Measurements from ENCODE around the gene ACOT9. TPM values are rescaled to one million over a fixed set of nuclear protein-coding genes. Genes with fewer than 3 reads are reported as not detected.
A peak's percentile ranks its signal among the peaks of the same experiment; 100 is the strongest.
"Not testable (repeated sequence)": the region's sequence is repeated elsewhere in the genome, so short reads cannot be mapped to it uniquely, and the experiment has no call there.

The ACOT9 gene
- 44.6 and 48.1 TPM in 2 replicates for total RNA-seq (2014; rRNA removed; shearing (Covaris generic))
- 47.0 and 51.2 TPM in 2 replicates for polyA plus RNA-seq (2015; cell fraction: cytosol; rRNA removed)
- polyA plus RNA-seq (2015; cell fraction: nucleus; rRNA removed): 114 and 120 TPM in 2 replicates

DNA sequence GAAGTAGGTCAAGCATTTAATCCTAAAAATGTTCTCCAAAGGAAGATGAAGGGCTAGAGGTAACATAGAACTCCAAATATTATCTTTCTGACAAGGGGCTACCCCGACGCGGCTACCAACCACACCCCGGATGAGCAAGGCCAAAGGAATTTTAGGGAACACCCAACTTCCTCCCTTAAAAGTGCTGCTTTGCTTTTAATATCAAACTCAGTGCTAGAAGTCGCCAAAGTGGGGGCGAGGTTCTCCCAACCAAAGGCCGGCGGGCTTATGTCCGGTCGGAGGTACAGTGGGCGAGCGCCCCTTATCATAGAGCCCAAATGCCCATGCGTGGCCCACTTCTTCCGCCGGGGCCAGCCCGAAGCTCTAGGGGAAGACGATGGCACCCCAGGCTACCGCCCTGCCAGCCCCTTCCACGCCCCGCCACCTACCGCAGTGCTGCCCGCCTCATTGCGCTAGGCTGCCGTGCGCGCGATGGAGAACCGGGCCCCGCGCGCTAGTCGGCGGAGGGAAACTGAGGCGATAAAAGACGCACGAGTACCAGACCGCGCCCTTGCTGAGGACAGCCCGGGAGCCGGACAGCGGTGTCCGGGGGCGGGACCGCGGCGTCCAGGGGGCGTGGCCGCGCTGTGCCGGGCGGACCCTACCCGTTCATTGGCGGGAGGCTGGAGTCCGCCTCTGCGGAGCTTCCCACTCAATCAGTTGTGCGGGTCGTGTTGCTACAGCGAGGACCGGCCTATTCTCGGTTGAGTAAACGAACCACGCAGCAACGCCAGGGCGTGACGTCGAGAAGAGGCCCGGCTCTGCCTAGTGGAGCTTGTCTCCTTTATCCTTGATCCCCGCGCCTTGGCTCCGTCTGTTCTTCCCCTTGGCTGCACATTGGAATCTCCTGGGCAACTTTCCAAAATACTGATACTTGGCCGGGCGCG, at the start of gene ACOT9:
Gene ACOT9, minus strand, starts transcription at position 580 of the 926 bp plus-strand sequence. Its CDS starts 132 bp downstream, at position 448.
- peak; percentile 93 for DNase-seq (ENCODE audit: low read depth)

DNA sequence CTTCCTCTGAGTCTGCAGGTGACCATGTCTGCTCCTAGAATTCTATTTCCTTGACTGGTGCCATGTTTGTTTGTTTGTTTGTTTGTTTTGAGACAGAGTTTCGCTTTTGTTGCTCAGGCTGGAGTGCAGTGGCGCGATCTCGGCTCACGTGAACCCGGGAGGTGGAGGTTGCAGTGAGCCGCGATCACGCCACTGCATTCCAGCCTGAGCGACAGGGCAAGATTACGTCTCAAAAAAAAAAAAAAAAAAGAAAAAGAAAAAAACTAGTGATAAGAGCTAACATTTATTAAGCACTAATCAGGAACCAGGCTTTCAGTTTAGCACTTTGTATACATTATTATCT, 47.0 kb upstream of the ACOT9 start:
- no peak for DNase-seq (ENCODE audit: low read depth)

GRCh38 chrX:23789386-23790154, 46.5 kb upstream of the ACOT9 start:
- no peak for DNase-seq (ENCODE audit: low read depth)

DNA sequence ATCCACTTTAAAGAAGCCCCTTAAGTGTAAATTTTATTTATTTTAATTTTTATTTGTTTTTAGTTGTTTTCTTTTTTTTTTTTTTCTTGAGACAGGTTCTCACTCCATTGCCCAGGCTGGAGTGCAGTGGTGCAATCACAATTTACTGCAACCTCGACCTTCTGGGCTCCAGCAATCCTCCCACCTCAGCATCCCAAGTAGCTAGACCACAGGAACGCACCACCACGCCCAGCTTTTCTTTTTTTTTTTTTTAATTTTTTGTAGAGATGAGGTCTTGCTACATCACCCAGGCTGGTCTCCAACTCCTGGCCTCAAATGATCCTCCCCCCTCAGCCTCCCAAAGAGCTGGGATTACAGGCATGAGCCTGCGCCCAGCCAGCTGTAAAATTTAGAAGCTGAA, 45.9 kb upstream of the ACOT9 start:
- DNase-seq (ENCODE audit: low read depth): no peak

DNA sequence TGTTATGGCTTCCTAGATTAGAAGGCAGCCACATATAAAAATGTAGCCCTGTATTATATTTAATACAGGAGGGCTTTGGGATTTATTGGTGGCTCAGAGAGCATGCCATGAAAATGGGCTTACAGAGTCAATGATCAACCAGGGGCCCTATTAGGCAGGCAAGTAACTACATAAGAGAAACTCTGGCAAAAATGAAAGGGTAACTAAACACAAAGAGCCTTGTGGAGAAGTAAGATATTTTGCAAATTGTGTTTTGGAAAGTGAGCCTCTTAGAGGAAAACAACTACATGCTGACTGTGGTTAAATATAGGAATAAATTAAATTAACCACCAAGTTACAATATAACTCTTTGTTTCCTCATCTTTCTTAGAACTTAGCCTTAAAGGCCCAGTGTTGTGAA, 45.4 kb upstream of the ACOT9 start:
- DNase-seq (ENCODE audit: low read depth): no peak

GRCh38 chrX:23787745-23788118, 44.7 kb upstream of the ACOT9 start:
- no peak for DNase-seq (ENCODE audit: low read depth)

- DNase-seq (ENCODE audit: low read depth): no peak
Measured at GRCh38 chrX:23786268-23786815, 43.3 kb upstream of the ACOT9 start.

GRCh38 chrX:23785580-23785979, 42.5 kb upstream of the ACOT9 start:
- no peak for DNase-seq (ENCODE audit: low read depth)

- DNase-seq (ENCODE audit: low read depth): peak; percentile 73
Measured at GRCh38 chrX:23784470-23785331, 41.6 kb upstream of the ACOT9 start.

GRCh38 chrX:23783589-23784469, 40.8 kb upstream of the ACOT9 start:
- DNase-seq (ENCODE audit: low read depth): no peak

- peak; percentile 92 for DNase-seq (ENCODE audit: low read depth)
Measured at GRCh38 chrX:23782863-23783588, 40.0 kb upstream of the ACOT9 start, which contains the start of gene SAT1. TSS of gene SAT1 (plus strand) at chrX:23783173. CDS start at chrX:23783352, 179 bp downstream.

GRCh38 chrX:23782455-23782854, 39.4 kb upstream of the ACOT9 start:
- DNase-seq (ENCODE audit: low read depth): no peak

DNA sequence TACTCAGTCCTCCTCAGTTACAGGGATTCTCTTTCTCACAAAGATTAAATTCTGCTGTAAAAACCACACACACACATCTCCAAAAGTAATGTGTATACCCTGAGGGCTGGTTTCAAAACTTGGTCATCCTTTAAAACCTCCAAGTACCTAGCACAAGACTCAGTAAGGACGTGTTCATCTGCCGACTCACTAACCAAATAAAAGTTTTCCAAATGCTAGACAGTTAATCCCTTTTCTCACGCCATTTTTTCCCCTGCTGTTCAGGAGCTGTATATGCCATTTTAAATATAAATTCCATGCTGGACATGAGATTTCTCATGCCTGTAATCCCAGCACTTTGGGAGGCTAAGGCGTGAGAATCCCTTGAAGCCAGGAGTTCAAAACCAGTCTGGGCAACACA, 35.9 kb upstream of the ACOT9 start:
- DNase-seq (ENCODE audit: low read depth): peak; percentile 70

GRCh38 chrX:23776363-23776762, 33.3 kb upstream of the ACOT9 start:
- DNase-seq (ENCODE audit: low read depth): no peak

GRCh38 chrX:23773601-23774175, 30.6 kb upstream of the ACOT9 start:
- no peak for DNase-seq (ENCODE audit: low read depth)

- not testable (repeated sequence) for DNase-seq (ENCODE audit: low read depth)
Measured at GRCh38 chrX:23771086-23771485, 28.0 kb upstream of the ACOT9 start.

GRCh38 chrX:23770142-23770541, 27.1 kb upstream of the ACOT9 start:
- DNase-seq (ENCODE audit: low read depth): no peak

DNA sequence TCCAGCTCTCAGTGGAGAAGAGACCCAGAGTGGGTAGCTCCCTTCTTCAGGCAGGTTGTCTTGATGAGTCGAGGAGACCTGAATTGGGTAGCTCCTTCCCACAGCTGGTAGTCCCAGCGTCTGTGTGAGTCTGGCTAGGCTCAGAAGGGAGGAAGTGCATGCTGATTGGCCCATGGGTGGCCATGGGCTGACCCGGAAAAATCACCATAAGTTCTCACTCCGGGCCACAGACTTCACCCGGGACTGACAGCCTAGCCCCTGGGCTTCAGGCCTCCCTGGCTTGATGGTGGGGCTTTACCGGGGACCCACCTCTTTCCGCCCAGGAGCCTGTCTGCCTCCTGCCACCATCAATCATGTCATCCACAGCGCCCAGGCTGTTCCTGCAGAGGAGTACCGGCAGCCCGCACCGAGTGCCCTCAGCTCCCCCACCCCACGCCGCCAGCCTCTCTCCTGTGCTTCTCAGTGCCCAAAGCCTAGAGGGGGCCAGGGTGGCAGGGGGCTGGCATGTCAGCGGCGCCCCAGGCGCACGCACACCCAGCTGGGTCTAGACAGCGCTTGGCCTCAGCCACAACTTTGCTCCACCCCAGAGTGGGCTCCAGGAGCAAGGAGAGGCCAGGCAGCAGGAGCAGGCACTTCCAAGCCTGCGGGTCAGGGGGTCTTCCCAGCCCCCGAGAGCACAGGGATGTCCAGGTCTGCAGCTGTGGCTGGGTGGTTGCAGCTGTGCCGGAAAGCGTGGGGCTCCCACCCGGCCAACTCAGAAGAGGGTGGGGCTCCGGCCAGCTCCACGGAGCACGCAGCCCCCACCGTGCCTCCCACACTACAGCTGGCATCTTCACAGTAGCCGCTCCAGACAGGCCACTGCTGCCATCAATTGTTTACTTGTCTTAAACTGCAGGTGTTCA, 23.8 kb upstream of the ACOT9 start:
- no peak for DNase-seq (ENCODE audit: low read depth)

Data from HT1080 (cell line).